HepG2 (cell line): ENCODE measurements around the gene ARF6.

ENCODE experiments used
- ATM ChIP-seq: fragments of 450-650 bp; IDR thresholded peaks from 2 replicates; pipeline ENCODE4 v1.7.1; 2017; ENCODE audit warnings: mild to moderate bottlenecking, borderline replicate concordance
- BRCA1 ChIP-seq: sonication (generic); formaldehyde crosslinking; IDR thresholded peaks from 2 replicates; pipeline ENCODE4 v1.4.0; 2020; ENCODE audit warnings: missing genetic modification reagents
- ELF1 ChIP-seq: sonication (generic); formaldehyde crosslinking; IDR thresholded peaks from 2 replicates; pipeline ENCODE4 v1.4.0; 2020; ENCODE audit warnings: missing genetic modification reagents
- ELF4 ChIP-seq: sonication (generic); formaldehyde crosslinking; IDR thresholded peaks from 2 replicates; pipeline ENCODE4 v1.5.0; 2020; ENCODE audit warnings: missing genetic modification reagents, mild to moderate bottlenecking, moderate library complexity, borderline replicate concordance
- FOXK2 ChIP-seq: fragments of 450-650 bp; IDR thresholded peaks from 2 replicates; pipeline ENCODE4 v1.6.1; 2016
- KLF6 ChIP-seq: IDR thresholded peaks from 2 replicates; pipeline ENCODE4 v1.8.0; 2016; ENCODE audit warnings: missing biosample characterization, missing genetic modification reagents
- NR3C1 ChIP-seq: sonication (generic); formaldehyde crosslinking; IDR thresholded peaks from 2 replicates; pipeline ENCODE4 v1.4.0; 2020; ENCODE audit warnings: missing genetic modification reagents
- POLR2A ChIP-seq, 2 experiments: IDR thresholded peaks; 2 replicates each; pipeline ENCODE4 v1.6.1; 2011; ENCODE audit warnings: low read depth in 2 of 2, low read length in 2 of 2, mild to moderate bottlenecking in 1 of 2, moderate library complexity in 1 of 2; ENCODE audit not compliant: insufficient read depth in 1 of 2
- SMC3 ChIP-seq: IDR thresholded peaks from 2 replicates; pipeline ENCODE4 v1.6.1; 2011; ENCODE audit warnings: low read length, improper control_type of control experiment
- SP1 ChIP-seq, 2 experiments: fragments of 450-650 bp in 1 of 2; sonication (generic) in 1 of 2; formaldehyde crosslinking in 1 of 2; IDR thresholded peaks; 2 replicates each; pipeline versions ENCODE4 v1.4.0 to v1.6.1; 2016 to 2020; ENCODE audit warnings: missing genetic modification reagents in 1 of 2
- ZNF768 ChIP-seq: sonication (generic); formaldehyde crosslinking; IDR thresholded peaks from 2 replicates; pipeline ENCODE4 v1.4.0; 2020; ENCODE audit warnings: missing genetic modification reagents
- TF ChIP-seq, protein P1 (sequence below): sonication (generic); formaldehyde crosslinking; IDR thresholded peaks from 2 replicates; pipeline ENCODE4 v1.8.0; 2022; ENCODE audit warnings: missing genetic modification reagents, mild to moderate bottlenecking, moderate library complexity, borderline replicate concordance

DNA sequence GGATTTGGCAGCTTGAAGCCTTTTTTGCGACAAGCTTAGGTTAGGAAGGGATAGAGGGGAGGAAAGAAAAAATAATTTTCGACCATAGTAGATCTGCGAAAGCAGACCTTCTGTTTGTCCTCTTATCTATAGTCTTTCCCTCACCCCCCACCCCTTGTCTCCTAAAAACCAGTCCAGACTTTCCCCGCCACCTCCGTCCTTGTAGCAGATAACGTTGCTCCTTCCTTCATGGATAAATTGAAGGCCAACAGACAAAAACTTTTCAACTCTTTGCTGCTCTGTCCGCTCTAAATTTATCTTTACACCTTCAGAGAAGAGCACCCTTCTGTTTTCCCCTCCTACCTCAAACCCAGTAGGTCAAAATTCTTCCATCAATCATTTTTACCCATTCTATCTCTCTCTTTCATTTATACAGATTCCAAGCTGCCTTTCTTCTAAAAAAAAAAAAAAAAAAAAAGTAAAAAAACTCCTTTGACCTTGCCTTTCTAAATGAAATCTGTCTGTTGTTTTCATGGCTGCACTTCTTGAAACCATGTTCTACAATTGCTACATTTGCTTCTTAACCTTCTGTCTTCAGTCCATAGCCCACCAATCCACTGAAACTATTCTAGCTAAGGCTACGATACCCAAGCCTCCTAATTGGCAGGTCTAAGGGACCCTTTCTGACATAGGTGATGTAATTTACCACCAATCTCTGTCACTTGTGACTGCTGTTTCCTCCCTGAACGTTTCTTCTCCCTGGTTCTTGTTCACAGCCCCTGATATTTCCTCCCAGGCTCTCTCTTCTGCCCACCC lies 29.2 kb upstream of the ARF6 start:
- TF ChIP-seq, protein P1, sequence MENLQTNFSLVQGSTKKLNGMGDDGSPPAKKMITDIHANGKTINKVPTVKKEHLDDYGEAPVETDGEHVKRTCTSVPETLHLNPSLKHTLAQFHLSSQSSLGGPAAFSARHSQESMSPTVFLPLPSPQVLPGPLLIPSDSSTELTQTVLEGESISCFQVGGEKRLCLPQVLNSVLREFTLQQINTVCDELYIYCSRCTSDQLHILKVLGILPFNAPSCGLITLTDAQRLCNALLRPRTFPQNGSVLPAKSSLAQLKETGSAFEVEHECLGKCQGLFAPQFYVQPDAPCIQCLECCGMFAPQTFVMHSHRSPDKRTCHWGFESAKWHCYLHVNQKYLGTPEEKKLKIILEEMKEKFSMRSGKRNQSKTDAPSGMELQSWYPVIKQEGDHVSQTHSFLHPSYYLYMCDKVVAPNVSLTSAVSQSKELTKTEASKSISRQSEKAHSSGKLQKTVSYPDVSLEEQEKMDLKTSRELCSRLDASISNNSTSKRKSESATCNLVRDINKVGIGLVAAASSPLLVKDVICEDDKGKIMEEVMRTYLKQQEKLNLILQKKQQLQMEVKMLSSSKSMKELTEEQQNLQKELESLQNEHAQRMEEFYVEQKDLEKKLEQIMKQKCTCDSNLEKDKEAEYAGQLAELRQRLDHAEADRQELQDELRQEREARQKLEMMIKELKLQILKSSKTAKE (CRISPR knock-in tag) = no peak
- no peak for TF ChIP-seq KLF6 (CRISPR knock-in tag)
- no peak for TF ChIP-seq ZNF768 (CRISPR knock-in tag)
- TF ChIP-seq FOXK2 = no peak
- TF ChIP-seq BRCA1 = no peak
- no peak for TF ChIP-seq SP1 (IDR thresholded peaks at IDR 0.05)
- TF ChIP-seq SP1 (CRISPR knock-in tag; IDR thresholded peaks at IDR 0.05) = no peak
- TF ChIP-seq ELF1 (CRISPR knock-in tag) = no peak
- no peak for TF ChIP-seq NR3C1
- TF ChIP-seq POLR2A (IDR thresholded peaks at IDR 0.05; ENCODE audit: insufficient read depth in 1 of 2, low read depth in 2 of 2, low read length in 2 of 2) = no peak
- TF ChIP-seq ATM = no peak
- TF ChIP-seq SMC3 = no peak
- no peak for TF ChIP-seq ELF4 (CRISPR knock-in tag)
